BLaER1 treated with 17β-estradiol and CSF1 and Interleukin-3, amounts not matched to agents 10 nM and 100 nM (cell line): ENCODE data around the gene CFC1.
"Not testable (repeated sequence)": the region's sequence is repeated elsewhere in the genome, so short reads cannot be mapped to it uniquely, and the experiment has no call there.

Experiments used
- H3K27ac ChIP-seq, 11 experiments: shearing (Covaris generic); formaldehyde crosslinking; 2 replicates each; pipeline ENCODE4 v1.8.1; 2022
- H3K27me3 ChIP-seq, 11 experiments: shearing (Covaris generic); formaldehyde crosslinking; 2 replicates each; pipeline ENCODE4 v1.8.1; 2022
- H3K36me3 ChIP-seq, 11 experiments: shearing (Covaris generic); formaldehyde crosslinking; 2 replicates each; pipeline ENCODE4 v1.8.1; 2022
- H3K4me1 ChIP-seq, 10 experiments: shearing (Covaris generic); formaldehyde crosslinking; 2 replicates each; pipeline ENCODE4 v1.8.1; 2022
- H3K4me2 ChIP-seq, 11 experiments: shearing (Covaris generic); formaldehyde crosslinking; 2 replicates each; pipeline ENCODE4 v1.8.1; 2022
- H3K4me3 ChIP-seq, 10 experiments: shearing (Covaris generic); formaldehyde crosslinking; 2 replicates each; pipeline ENCODE4 v1.8.1; 2022
- H3K9ac ChIP-seq, 11 experiments: shearing (Covaris generic); formaldehyde crosslinking; 2 replicates each; pipeline ENCODE4 v1.8.1; 2022
- H3K9me3 ChIP-seq, 11 experiments: shearing (Covaris generic); formaldehyde crosslinking; replicated peaks in 1 of 11; 2 replicates each; pipeline ENCODE4 v1.8.1; 2022
- H4K20me1 ChIP-seq, 11 experiments: shearing (Covaris generic); formaldehyde crosslinking; 2 replicates each; pipeline ENCODE4 v1.8.1; 2022

CFC1 gene

GRCh38 chr2:130599393-130599792, at the start of gene CFC1:
Gene CFC1, minus strand, starts transcription at chr2:130599575. Its CDS starts 288 bp downstream, at chr2:130599287.
- not testable (repeated sequence) for H3K4me2 ChIP-seq, H3K4me1 ChIP-seq, H3K4me3 ChIP-seq, H3K9me3 ChIP-seq, H4K20me1 ChIP-seq, H3K36me3 ChIP-seq, H3K27ac ChIP-seq, H3K27me3 ChIP-seq, H3K9ac ChIP-seq

GRCh38 chr2:130641688-130642087, 42.3 kb upstream of the CFC1 start:
- H3K4me2 ChIP-seq, H3K9ac ChIP-seq, H3K4me3 ChIP-seq, H3K27me3 ChIP-seq, H3K4me1 ChIP-seq, H3K36me3 ChIP-seq, H4K20me1 ChIP-seq, H3K27ac ChIP-seq, H3K9me3 ChIP-seq: not testable (repeated sequence)

- H3K36me3 ChIP-seq, H3K9me3 ChIP-seq, H3K9ac ChIP-seq, H3K4me3 ChIP-seq, H3K4me2 ChIP-seq, H3K27ac ChIP-seq, H3K4me1 ChIP-seq, H3K27me3 ChIP-seq, H4K20me1 ChIP-seq: not testable (repeated sequence)
These were observed 39.6 kb upstream of the CFC1 start for GRCh38 chr2:130638973-130639372.

GRCh38 chr2:130628784-130629475, 29.6 kb upstream of the CFC1 start:
- not testable (repeated sequence) for H3K4me3 ChIP-seq, H3K27ac ChIP-seq, H3K4me2 ChIP-seq, H3K9me3 ChIP-seq, H3K27me3 ChIP-seq, H4K20me1 ChIP-seq, H3K9ac ChIP-seq, H3K4me1 ChIP-seq, H3K36me3 ChIP-seq

DNA sequence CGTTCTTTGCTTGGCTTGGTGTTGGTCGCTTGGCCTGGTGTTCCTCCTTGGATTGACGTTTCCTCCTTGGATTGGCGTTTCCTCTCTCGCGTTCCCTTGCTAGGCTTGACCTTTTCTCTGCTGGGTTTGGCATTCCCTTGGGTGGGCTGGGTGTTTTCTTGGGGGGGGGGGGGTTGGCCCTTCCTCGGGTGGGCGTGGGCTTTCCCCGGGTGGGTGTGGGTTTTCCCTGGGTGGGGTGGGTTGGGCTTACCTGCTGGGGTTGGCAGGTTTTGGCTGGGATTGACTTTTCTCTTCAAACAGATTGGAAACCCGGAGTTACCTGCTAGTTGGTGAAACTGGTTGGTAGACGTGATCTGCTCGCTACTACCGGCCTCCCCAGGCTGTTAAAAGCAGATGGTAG, 11.8 kb upstream of the CFC1 start, which contains the start of gene POTEJ:
TSS of gene POTEJ (plus strand) at position 301 of the 400 bp plus-strand sequence. CDS start at position 394, 93 bp downstream.
- H3K9me3 ChIP-seq, H3K27me3 ChIP-seq, H3K36me3 ChIP-seq, H3K4me1 ChIP-seq, H3K4me2 ChIP-seq, H4K20me1 ChIP-seq, H3K9ac ChIP-seq, H3K27ac ChIP-seq, H3K4me3 ChIP-seq: not testable (repeated sequence)

GRCh38 chr2:130610486-130610885, 11.1 kb upstream of the CFC1 start:
- H3K9ac ChIP-seq, H3K4me3 ChIP-seq, H3K36me3 ChIP-seq, H3K9me3 ChIP-seq, H3K4me1 ChIP-seq, H3K4me2 ChIP-seq, H3K27me3 ChIP-seq, H4K20me1 ChIP-seq, H3K27ac ChIP-seq: not testable (repeated sequence)

- not testable (repeated sequence) for H3K4me1 ChIP-seq, H3K4me3 ChIP-seq, H3K27ac ChIP-seq, H3K9me3 ChIP-seq, H3K36me3 ChIP-seq, H3K9ac ChIP-seq, H3K4me2 ChIP-seq, H4K20me1 ChIP-seq, H3K27me3 ChIP-seq
These were observed 9.9 kb upstream of the CFC1 start for GRCh38 chr2:130609002-130609920.

DNA sequence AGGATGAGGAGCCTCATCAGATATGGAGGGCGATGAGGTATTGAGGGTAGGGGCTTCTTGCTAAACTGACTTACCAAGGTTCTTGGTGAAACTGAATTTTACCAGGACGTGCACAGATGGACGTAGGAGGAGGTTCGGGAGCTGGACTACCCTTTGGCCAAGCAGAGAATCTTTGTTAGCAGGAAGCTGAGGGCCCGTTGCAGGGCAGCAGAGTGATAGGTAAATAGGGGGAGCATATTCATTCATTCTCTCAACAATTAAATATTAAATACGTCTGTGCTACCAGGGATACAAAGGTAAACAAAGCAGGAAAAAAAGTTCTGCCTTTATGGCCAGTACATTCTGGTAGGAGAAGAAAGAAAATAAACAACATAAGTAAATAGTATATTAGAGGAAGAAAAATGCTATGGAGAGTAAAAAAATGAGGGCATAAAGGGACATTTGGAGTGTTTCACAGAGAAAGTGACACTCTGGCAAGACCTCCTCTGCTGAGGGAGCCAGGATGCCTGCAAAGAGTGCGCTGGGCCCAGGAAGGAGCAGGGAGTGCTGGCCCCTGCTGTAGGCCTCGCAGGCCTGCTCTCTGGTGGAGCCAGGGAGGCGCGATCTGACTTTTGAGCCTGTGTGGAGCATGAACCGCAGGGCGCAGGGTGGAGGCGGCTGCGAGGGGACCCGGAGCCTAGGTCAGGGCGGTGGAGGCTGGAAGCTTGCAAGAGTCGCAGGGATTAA, 9.1 kb upstream of the CFC1 start:
- H3K36me3 ChIP-seq, H3K27me3 ChIP-seq, H3K4me3 ChIP-seq, H4K20me1 ChIP-seq, H3K27ac ChIP-seq, H3K9ac ChIP-seq, H3K4me2 ChIP-seq, H3K9me3 ChIP-seq, H3K4me1 ChIP-seq: not testable (repeated sequence)

DNA sequence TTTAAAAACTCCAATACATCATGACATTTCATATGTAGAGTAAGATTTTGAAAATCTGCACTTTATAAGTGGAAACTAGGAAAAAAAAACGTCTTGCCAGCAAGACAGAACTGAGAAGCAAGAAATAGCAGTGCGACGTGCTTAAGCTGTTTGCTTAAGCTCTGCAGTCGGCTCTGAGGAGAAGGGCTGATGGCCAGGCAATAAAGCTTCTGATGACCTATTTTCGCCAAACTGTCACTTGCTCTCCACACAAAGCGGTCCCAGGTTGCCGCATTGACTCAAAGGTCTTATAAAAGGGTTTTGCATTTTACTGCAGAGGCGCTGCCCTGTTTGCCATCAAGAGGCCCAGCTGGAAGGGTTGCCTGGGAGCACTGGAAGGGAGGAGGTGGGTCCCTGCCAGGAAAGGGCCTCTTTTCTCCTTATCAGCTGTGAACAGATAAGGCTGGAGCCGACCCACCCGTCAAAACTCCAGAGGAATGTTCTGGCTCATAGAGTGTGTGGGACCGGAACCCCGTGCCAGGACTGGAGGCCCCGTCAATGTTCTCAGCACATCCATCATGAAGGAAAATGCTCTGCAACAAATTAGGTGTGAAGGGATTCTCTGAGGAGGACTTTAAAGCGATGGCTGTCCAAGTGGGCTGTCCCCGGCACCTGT, 2.4 kb upstream of the CFC1 start:
- not testable (repeated sequence) for H4K20me1 ChIP-seq, H3K9me3 ChIP-seq, H3K27ac ChIP-seq, H3K9ac ChIP-seq, H3K4me2 ChIP-seq, H3K27me3 ChIP-seq, H3K4me3 ChIP-seq, H3K4me1 ChIP-seq, H3K36me3 ChIP-seq

GRCh38 chr2:130599926-130600325, 551 bp upstream of the CFC1 start:
- H3K4me1 ChIP-seq, H3K27ac ChIP-seq, H3K27me3 ChIP-seq, H3K9me3 ChIP-seq, H3K4me3 ChIP-seq, H3K9ac ChIP-seq, H4K20me1 ChIP-seq, H3K36me3 ChIP-seq, H3K4me2 ChIP-seq: not testable (repeated sequence)

DNA sequence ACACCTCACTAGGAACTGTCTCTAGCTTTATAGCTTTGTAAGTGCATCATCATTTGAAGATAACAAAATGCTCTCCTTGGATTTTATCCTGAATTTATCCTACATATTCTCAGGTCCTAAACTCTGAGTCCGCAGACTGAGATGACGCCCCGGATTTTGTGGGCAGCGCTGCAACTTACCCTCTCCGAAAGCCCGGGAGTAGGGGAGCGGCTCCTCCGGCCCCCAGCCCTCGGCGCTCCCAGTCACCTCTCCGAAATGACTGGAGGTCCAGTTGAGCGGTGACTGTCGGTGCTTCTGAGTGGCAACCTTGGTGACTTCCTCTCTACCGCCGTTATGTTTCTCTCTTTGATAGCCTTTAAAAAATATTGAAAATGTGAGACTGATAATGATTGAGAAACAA, 912 bp downstream of the CFC1 start:
- H3K9me3 ChIP-seq, H3K4me1 ChIP-seq, H4K20me1 ChIP-seq, H3K36me3 ChIP-seq, H3K27me3 ChIP-seq, H3K4me2 ChIP-seq, H3K9ac ChIP-seq, H3K27ac ChIP-seq, H3K4me3 ChIP-seq: not testable (repeated sequence)

DNA sequence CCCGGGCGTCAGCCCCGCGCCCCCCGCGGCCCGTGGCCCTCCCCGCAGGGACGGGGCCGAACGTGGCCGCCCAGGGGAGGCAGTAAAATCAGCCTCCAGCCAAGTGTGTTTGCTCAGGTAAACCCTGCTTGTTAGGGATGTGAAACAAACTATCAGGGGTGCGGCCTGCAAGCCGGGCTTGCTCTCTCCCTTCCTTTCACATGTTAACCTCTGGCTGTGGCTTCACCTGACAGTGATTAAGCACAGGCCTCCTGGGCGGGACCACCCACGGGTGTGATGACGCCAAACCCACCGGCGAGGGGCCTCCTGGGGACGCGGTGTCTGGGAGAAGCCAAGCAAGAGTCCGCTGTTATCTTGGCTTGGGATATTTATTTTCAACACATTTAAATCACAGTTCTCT, 1.4 kb downstream of the CFC1 start:
- not testable (repeated sequence) for H3K4me2 ChIP-seq, H3K27ac ChIP-seq, H3K9ac ChIP-seq, H3K36me3 ChIP-seq, H3K9me3 ChIP-seq, H3K4me3 ChIP-seq, H3K27me3 ChIP-seq, H4K20me1 ChIP-seq, H3K4me1 ChIP-seq

- H4K20me1 ChIP-seq, H3K9ac ChIP-seq, H3K27me3 ChIP-seq, H3K4me1 ChIP-seq, H3K9me3 ChIP-seq, H3K27ac ChIP-seq, H3K36me3 ChIP-seq, H3K4me2 ChIP-seq, H3K4me3 ChIP-seq: not testable (repeated sequence)
These were observed 2.6 kb downstream of the CFC1 start for GRCh38 chr2:130596757-130597156.
